VCaP (cell line): ENCODE data around the gene TUBGCP3.

Experiments used
- H3K27ac ChIP-seq: fragments of 450-650 bp; 2 replicates; pipeline ENCODE4 v1.5.1; 2017
- TF ChIP-seq, protein P1 (sequence below): fragments of 450-650 bp; conservative IDR thresholded peaks from 2 replicates; pipeline ENCODE4 v1.5.1; 2017; ENCODE audit warnings: mild to moderate bottlenecking, moderate library complexity

Gene TUBGCP3

DNA sequence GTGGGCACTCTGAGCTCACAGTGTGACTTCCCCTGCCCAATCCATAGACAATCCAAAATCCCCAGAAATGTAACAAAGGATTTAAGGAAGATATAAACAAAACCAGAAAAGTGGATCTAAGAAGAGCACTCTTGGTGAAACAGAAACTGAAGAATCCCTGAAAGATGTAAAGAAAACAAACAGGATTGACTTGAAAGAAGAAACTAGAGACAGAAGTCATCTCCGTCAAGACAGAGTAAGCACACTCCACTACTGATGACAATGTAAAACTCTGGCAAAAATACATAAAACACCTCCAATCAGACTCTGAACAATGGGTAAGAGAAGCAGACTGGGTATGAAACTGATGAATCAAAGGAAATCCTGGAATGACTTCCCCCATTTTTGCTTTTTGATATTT is 13.5 kb downstream of the TUBGCP3 start:
- TF ChIP-seq, protein P1, sequence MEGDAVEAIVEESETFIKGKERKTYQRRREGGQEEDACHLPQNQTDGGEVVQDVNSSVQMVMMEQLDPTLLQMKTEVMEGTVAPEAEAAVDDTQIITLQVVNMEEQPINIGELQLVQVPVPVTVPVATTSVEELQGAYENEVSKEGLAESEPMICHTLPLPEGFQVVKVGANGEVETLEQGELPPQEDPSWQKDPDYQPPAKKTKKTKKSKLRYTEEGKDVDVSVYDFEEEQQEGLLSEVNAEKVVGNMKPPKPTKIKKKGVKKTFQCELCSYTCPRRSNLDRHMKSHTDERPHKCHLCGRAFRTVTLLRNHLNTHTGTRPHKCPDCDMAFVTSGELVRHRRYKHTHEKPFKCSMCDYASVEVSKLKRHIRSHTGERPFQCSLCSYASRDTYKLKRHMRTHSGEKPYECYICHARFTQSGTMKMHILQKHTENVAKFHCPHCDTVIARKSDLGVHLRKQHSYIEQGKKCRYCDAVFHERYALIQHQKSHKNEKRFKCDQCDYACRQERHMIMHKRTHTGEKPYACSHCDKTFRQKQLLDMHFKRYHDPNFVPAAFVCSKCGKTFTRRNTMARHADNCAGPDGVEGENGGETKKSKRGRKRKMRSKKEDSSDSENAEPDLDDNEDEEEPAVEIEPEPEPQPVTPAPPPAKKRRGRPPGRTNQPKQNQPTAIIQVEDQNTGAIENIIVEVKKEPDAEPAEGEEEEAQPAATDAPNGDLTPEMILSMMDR, result no peak
- no peak overlapping the region for H3K27ac ChIP-seq

DNA sequence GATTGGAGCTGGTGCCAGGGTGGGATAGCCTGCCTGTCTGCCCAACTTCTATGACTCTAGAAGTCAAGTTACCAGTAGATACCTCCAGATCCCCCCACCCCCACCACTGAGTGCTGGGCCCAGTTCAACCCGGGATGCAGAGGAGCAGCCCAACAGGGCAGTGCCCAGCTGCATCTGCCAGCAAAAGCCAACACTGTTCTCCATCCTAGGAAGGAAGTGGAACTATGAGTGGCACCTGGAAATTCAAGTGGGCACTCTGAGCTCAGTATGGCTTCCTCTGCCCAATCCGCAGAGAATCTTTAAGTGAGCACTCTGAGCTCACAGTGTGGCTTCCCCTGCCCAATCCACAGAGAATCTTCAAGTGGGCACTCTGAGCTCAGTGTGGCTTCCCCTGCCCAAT is 14.2 kb downstream of the TUBGCP3 start:
- no peak overlapping the region for H3K27ac ChIP-seq

DNA sequence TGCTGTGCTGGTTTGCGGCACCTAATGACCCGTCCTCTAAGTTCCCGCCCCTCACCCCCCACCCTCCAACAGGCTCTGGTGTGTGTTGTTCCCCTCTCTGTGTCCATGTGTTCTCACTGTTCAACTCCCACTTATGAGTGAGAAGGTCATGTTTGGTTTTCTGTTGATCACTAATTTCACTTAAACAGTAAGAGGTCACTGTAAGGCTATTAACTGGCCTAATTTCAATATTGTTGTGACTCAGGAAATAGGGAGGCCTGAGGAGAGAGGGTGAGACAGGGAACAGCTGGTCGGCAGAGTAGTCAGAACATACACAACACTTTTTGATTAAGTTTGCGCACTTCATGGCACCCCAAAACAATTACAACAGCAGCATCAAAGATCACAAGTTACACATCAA is 15.6 kb downstream of the TUBGCP3 start:
- TF ChIP-seq, protein P1, result no peak
- H3K27ac ChIP-seq, result no peak overlapping the region

More for the DNA sequence above, 14.2 kb downstream of the TUBGCP3 start:
- TF ChIP-seq, protein P1, result no peak

DNA sequence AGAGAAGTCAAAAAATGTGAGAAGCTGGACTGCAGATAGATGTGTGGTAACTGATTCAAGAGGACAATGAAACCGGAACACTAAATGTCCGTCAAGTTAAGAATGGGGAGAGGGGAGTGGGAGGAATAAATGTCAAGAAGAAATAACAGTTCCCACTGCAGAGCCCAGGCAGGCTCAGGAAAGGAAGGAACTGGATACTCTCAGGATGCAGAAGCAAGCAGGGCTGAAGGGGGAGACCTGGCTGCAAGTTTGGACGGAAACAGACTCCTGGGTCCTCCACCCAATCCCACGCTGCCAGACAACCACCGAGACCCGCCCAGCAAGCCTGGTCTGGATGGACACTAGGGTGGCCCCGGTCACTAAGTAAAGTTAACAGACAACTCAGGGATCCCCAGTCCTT is 18.1 kb downstream of the TUBGCP3 start:
- no peak overlapping the region for H3K27ac ChIP-seq
- TF ChIP-seq, protein P1, result no peak

DNA sequence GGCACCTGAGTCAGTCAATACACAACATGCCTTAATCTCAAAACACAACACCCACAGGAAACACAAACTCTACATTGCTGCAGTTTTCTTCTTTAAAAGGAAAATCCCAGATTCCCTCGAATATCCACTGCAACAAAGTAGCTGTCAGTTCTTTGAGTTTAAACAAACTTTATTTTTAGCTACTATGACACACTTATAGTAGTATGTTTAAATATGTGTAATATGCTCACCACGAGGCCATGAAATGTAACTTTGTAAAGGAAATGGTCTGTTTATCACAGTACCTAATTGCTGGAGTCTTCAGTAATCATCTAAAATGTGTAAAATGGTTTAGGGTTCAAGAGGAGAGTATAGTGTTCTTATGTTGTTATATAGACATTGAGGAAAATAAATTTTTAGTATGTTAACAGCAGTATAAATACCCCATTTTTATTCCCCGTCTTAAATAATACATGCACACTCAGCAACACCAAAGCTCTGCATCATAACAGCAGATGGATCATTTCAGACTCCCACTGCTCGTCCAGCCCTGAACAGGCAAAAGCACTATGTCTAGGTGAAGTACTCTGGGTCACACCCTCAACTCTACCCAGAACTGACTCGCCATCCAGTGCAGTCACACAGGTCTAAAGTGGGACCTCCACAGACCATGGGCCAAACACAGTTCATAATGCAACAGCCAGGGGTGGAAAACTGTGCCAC is 20.6 kb downstream of the TUBGCP3 start:
- no peak overlapping the region for H3K27ac ChIP-seq
- TF ChIP-seq, protein P1, result no peak

DNA sequence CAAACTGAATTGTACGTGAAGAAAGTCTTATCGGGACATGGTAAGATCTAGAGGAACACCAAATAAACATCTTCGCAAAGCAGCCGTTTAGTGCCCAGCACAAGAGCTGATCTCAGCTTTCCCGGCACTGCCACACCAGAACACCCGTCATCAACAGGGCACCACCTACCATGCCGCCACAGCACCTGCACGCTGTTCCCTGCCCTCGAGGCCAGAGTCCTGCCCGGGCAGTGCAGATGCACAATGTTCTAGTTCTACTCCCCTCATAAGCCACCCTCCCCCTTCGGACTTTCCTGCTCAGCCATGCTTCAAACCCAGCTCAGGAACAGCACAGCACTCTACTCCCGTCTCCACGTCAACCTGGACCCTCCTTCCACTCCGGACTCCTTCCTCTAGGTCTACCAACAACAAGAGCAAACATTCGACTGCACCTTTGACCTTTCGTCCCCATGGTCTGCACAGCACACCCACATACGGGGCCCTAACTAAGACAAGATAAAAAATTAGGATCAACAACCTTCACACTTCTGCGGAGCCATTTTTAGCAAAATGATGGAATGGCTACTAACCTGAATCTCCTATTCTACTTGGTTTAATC is 25.1 kb downstream of the TUBGCP3 start:
- TF ChIP-seq, protein P1, result no peak
- no peak overlapping the region for H3K27ac ChIP-seq

DNA sequence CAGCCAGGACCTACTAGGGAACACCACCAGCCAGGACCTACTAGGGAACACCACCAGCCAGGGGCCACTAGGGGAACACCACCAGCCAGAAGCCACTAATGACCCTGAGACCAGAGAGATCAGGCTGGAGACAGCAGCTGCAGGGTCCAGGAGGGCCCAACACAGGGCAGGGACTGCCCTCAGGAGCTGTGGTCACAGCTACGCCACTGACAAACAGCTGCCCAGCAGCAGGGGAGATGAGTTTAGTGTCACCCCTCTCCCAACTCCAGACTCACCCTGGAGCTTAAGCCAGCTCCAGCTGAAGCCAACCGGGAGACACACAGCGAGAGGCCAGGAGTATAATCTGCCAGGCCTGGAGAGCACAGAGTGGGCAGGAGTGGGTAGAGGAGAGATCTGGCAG is 25.7 kb downstream of the TUBGCP3 start:
- TF ChIP-seq, protein P1, result no peak
- no peak overlapping the region for H3K27ac ChIP-seq
